Lower lobe of right lung (tissue), 2 donors: ENCODE results near the gene ANXA10. TPM values are rescaled to one million over a fixed set of nuclear protein-coding genes. Genes with fewer than 3 reads are reported as not detected.

Source experiments
- ATAC-seq, 2 donors: fragments of 200-7000 bp; cut with Tn5 transposase; one replicate each; pipeline ENCODE4 v1.9.1; 2020 to 2022; ENCODE audit warnings: mild to moderate bottlenecking in 2 of 2, moderate library complexity in 2 of 2
- DNase-seq: peaks from one replicate; pipeline ENCODE4 v3.0.0-alpha.2; 2020
- H3K27ac ChIP-seq: fragments of 200-600 bp; one replicate; pipeline ENCODE4 v1.8.0; 2022
- H3K27me3 ChIP-seq: fragments of 200-600 bp; one replicate; pipeline ENCODE4 v1.8.0; 2022; ENCODE audit warnings: low read depth
- H3K36me3 ChIP-seq: fragments of 200-600 bp; one replicate; pipeline ENCODE4 v1.8.0; 2022; ENCODE audit warnings: mild to moderate bottlenecking
- H3K4me1 ChIP-seq: fragments of 200-600 bp; one replicate; pipeline ENCODE4 v1.8.0; 2022
- H3K4me3 ChIP-seq: fragments of 200-600 bp; one replicate; pipeline ENCODE4 v1.8.0; 2022; ENCODE audit warnings: mild to moderate bottlenecking
- H3K9me3 ChIP-seq: fragments of 200-600 bp; one replicate; pipeline ENCODE4 v1.8.0; 2022
- intact Hi-C: fragments of 100-400 bp; cut with DNase I; formaldehyde crosslinking; loops from one replicate; pipeline ENCODE4 v1.11.0; 2022
- long read RNA-seq: library from polyadenylated mRNA; unstranded; transcript quantifications from one replicate; pipeline ENCODE4 v2.0.0, GENCODE V29; 2021
- total RNA-seq: library from RNA; stranded (reverse); fragmentation: NEBNext Ultra II Directional; extraction: Animal tissue kit (Norgen Biotek cat#: 25700); gene quantifications from one replicate; pipeline ENCODE4 v1.2.1, GENCODE V29; 2021
- TF ChIP-seq, protein P1 (sequence below): fragments of 200-600 bp; IDR thresholded peaks from one replicate; pipeline ENCODE4 v1.8.0; 2022; ENCODE audit warnings: antibody characterized with exemption, mild to moderate bottlenecking
- donor health status: DM: no; HTN: yes; CAD: no; lungs with severe emphysema.

Gene ANXA10, protein sequence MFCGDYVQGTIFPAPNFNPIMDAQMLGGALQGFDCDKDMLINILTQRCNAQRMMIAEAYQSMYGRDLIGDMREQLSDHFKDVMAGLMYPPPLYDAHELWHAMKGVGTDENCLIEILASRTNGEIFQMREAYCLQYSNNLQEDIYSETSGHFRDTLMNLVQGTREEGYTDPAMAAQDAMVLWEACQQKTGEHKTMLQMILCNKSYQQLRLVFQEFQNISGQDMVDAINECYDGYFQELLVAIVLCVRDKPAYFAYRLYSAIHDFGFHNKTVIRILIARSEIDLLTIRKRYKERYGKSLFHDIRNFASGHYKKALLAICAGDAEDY
- not detected for total RNA-seq
- long read RNA-seq = 0 reads

- Histone ChIP-seq H3K27ac (no peak within 1 kb of the TSS), H3K36me3 (no peaks in the 10 kb centered on the region), H3K9me3 (peaks cover 10% of the 10 kb centered on the region), H3K4me1 (no peaks in the 10 kb centered on the region), H3K27me3 (no peaks in the 10 kb centered on the region), H3K4me3 (no peak within 1 kb of the TSS)
- TF ChIP-seq, protein P1, sequence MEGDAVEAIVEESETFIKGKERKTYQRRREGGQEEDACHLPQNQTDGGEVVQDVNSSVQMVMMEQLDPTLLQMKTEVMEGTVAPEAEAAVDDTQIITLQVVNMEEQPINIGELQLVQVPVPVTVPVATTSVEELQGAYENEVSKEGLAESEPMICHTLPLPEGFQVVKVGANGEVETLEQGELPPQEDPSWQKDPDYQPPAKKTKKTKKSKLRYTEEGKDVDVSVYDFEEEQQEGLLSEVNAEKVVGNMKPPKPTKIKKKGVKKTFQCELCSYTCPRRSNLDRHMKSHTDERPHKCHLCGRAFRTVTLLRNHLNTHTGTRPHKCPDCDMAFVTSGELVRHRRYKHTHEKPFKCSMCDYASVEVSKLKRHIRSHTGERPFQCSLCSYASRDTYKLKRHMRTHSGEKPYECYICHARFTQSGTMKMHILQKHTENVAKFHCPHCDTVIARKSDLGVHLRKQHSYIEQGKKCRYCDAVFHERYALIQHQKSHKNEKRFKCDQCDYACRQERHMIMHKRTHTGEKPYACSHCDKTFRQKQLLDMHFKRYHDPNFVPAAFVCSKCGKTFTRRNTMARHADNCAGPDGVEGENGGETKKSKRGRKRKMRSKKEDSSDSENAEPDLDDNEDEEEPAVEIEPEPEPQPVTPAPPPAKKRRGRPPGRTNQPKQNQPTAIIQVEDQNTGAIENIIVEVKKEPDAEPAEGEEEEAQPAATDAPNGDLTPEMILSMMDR = no peak
- DNase-seq = no peak
- intact Hi-C loops = no loop called here
- no peak for ATAC-seq
These were observed at the start of gene ANXA10 for GRCh38 chr4:168092176-168092712. ANXA10 (plus strand) TSS chr4:168092537; CDS start chr4:168092701, 164 bp downstream.

GRCh38 chr4:168045354-168045753 lies 47.0 kb upstream of the ANXA10 start:
- no peak for DNase-seq

GRCh38 chr4:168050002-168050401 lies 42.3 kb upstream of the ANXA10 start:
- Histone ChIP-seq H3K9me3 (peaks cover 9% of the 10 kb centered on the region), H3K36me3 (no peaks in the 10 kb centered on the region), H3K4me3 (no peak overlapping the region), H3K27me3 (no peaks in the 10 kb centered on the region), H3K4me1 (no peaks in the 10 kb centered on the region), H3K27ac (no peak overlapping the region)
- ATAC-seq = no peak
- TF ChIP-seq, protein P1 = no peak
- DNase-seq = no peak
- intact Hi-C loops = no loop called here

More at GRCh38 chr4:168045354-168045753, 47.0 kb upstream of the ANXA10 start:
- TF ChIP-seq, protein P1 = no peak
- H3K4me1 ChIP-seq = no peaks in the 10 kb centered on the region
- intact Hi-C loops = no loop called here
- H3K36me3 ChIP-seq = no peaks in the 10 kb centered on the region
- H3K9me3 ChIP-seq = peaks cover 8% of the 10 kb centered on the region
- no peak overlapping the region for H3K27ac ChIP-seq
- no peaks in the 10 kb centered on the region for H3K27me3 ChIP-seq
- H3K4me3 ChIP-seq = no peak overlapping the region
- ATAC-seq = no peak

DNA sequence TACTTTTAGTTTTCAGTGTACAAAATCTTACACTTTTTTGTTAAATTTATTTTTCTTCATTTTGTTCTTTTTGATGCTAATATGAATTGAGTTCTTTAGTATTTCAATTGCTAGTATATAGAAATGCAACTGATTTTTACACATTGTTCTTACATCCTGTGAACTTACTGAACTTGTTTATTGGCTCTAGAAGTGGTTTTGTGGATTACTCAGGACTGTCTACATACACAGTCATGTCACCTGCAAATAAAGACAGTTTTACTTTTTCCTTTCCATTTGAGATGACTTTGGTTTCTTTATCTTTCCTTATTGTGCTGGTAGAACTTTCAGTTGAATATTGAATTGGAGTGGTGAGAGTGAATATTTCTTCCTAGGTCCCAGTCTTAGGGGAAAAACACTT lies 40.8 kb upstream of the ANXA10 start:
- TF ChIP-seq, protein P1 = no peak
- Histone ChIP-seq H3K27ac (no peak overlapping the region), H3K4me1 (no peaks in the 10 kb centered on the region), H3K9me3 (peaks cover 9% of the 10 kb centered on the region), H3K4me3 (no peak overlapping the region), H3K27me3 (no peaks in the 10 kb centered on the region), H3K36me3 (no peaks in the 10 kb centered on the region)
- intact Hi-C loops = no loop called here
- ATAC-seq (no peak), DNase-seq (no peak)

- DNase-seq (no peak), ATAC-seq (no peak)
- no peak overlapping the region for H3K27ac ChIP-seq
- no peaks in the 10 kb centered on the region for H3K9me3 ChIP-seq
- intact Hi-C loops = no loop called here
- H3K27me3 ChIP-seq = no peaks in the 10 kb centered on the region
- no peaks in the 10 kb centered on the region for H3K36me3 ChIP-seq
- H3K4me3 ChIP-seq = no peak overlapping the region
- TF ChIP-seq, protein P1 = no peak
- no peaks in the 10 kb centered on the region for H3K4me1 ChIP-seq
These were observed 34.9 kb upstream of the ANXA10 start for GRCh38 chr4:168057412-168057811.
